HepG2 (cell line): Measurements from ENCODE around the gene ANKRD13D. TPM values are rescaled to one million over a fixed set of nuclear protein-coding genes. Genes with fewer than 3 reads are reported as not detected.

Experiments
- ATAC-seq: fragments of 200-7000 bp; cut with Tn5 transposase; 3 replicates; pipeline ENCODE4 v1.9.1; 2020; ENCODE audit warnings: mild to moderate bottlenecking, moderate library complexity
- BruUV-seq: library from RNA; stranded (reverse); fragments of 400-500 nt; replicated peaks from 2 replicates; lab custom pipeline; 2021; lab: Mats Ljungman, UMichigan
- CTCF ChIA-PET: fragments of 300-600 bp; formaldehyde crosslinking; extraction: SDS; loops from one replicate; lab custom pipeline; 2021; ENCODE audit warnings: low total read pairs, inconsistent platforms, low intra/inter-chr PET ratio; lab: Yijun Ruan, JAX
- POLR2A ChIA-PET: fragments of 350-600 bp; sonication (Branson Sonifier 250); formaldehyde crosslinking; loops from one replicate; lab custom pipeline; 2020; ENCODE audit warnings: antibody characterized with exemption, inconsistent platforms; lab: Yijun Ruan, JAX
- DNase-seq: peaks from one replicate; pipeline ENCODE4 v3.0.0-alpha.2; 2015; ENCODE audit warnings: low spot score
- FAIRE-seq: peaks from 3 replicates; lab custom pipeline; 2011; peaks lifted over from hg19 to GRCh38; lab: Jason Lieb, UNC
- H2AFZ ChIP-seq: one replicate; pipeline ENCODE4 v1.6.1; 2011; ENCODE audit warnings: low read length, inconsistent platforms
- H3K27ac ChIP-seq: fragments of 300-600 bp; 3 replicates; pipeline ENCODE4 v1.8.0; 2011; ENCODE audit warnings: mixed run types, mild to moderate bottlenecking, mixed read lengths, low read length, inconsistent platforms; ENCODE audit not compliant: insufficient read depth; ENCODE audit errors: extremely low read length
- H3K27me3 ChIP-seq, 2 experiments: fragments of 200-600 bp in 1 of 2; 2 replicates in 1 of 2; 3 replicates in 1 of 2; pipeline versions ENCODE4 v1.6.0 to v1.8.0; 2011; ENCODE audit warnings: low read length in 2 of 2, mild to moderate bottlenecking in 2 of 2, moderate library complexity in 2 of 2, inconsistent platforms in 1 of 2; ENCODE audit not compliant: insufficient read depth in 2 of 2, control insufficient read depth in 1 of 2
- H3K36me3 ChIP-seq, 2 experiments: fragments of 200-600 bp in 1 of 2; replicated peaks in 1 of 2; 2 replicates in 1 of 2; 3 replicates in 1 of 2; pipeline versions ENCODE4 v1.5.1 to v1.8.0; 2011; ENCODE audit warnings: low read length in 2 of 2, inconsistent platforms in 1 of 2; ENCODE audit not compliant: insufficient read depth in 2 of 2, control insufficient read depth in 1 of 2
- H3K4me1 ChIP-seq: 2 replicates; pipeline ENCODE4 v1.5.1; 2012; ENCODE audit warnings: low read length, inconsistent platforms; ENCODE audit not compliant: insufficient read depth
- H3K4me2 ChIP-seq: 2 replicates; pipeline ENCODE4 v1.6.0; 2011; ENCODE audit warnings: low read depth, low read length, inconsistent platforms
- H3K4me3 ChIP-seq, 3 experiments: fragments of 200-600 bp in 1 of 3; sonication (generic), shearing (Covaris generic) in 1 of 3; replicated peaks in 1 of 3; 2 replicates each; pipeline ENCODE4 v1.5.1; 2011 to 2016; ENCODE audit warnings: low read length in 3 of 3, inconsistent platforms in 2 of 3, low read depth in 2 of 3, mild to moderate bottlenecking in 2 of 3, control low read depth in 1 of 3, mixed read lengths in 1 of 3; ENCODE audit not compliant: insufficient read depth in 1 of 3
- H3K79me2 ChIP-seq: one replicate; pipeline ENCODE4 v1.6.1; 2011; ENCODE audit warnings: low read length, inconsistent platforms; ENCODE audit not compliant: insufficient read depth
- H3K9ac ChIP-seq: 2 replicates; pipeline ENCODE4 v1.6.0; 2011; ENCODE audit warnings: mild to moderate bottlenecking, low read depth, low read length, inconsistent platforms; ENCODE audit not compliant: insufficient read depth
- H3K9me3 ChIP-seq: 2 replicates; pipeline ENCODE4 v1.5.1; 2012; ENCODE audit warnings: mild to moderate bottlenecking, low read length
- H4K20me1 ChIP-seq: 2 replicates; pipeline ENCODE4 v1.6.0; 2011; ENCODE audit warnings: inconsistent platforms, mild to moderate bottlenecking, low read length, moderate library complexity; ENCODE audit not compliant: insufficient read depth
- FOXJ3 ChIP-seq: sonication (generic); formaldehyde crosslinking; IDR thresholded peaks from 2 replicates; pipeline ENCODE4 v1.4.0; 2020; ENCODE audit warnings: missing genetic modification reagents, mild to moderate bottlenecking, borderline replicate concordance
- GPN1 ChIP-seq: sonication (generic); formaldehyde crosslinking; IDR thresholded peaks from 2 replicates; pipeline ENCODE4 v1.5.1; 2020; ENCODE audit warnings: missing genetic modification reagents, borderline replicate concordance
- HDAC2 ChIP-seq: sonication (generic); formaldehyde crosslinking; IDR thresholded peaks from 2 replicates; pipeline ENCODE4 v1.4.0; 2020; ENCODE audit warnings: missing genetic modification reagents
- HHEX ChIP-seq: IDR thresholded peaks from 2 replicates; pipeline ENCODE4 v1.6.1; 2016; ENCODE audit warnings: control low read depth
- KDM5B ChIP-seq: sonication (generic); formaldehyde crosslinking; IDR thresholded peaks from 2 replicates; pipeline ENCODE4 v1.4.0; 2020; ENCODE audit warnings: missing genetic modification reagents, mild to moderate bottlenecking, borderline replicate concordance
- KLF11 ChIP-seq: IDR thresholded peaks from 2 replicates; pipeline ENCODE4 v1.6.1; 2016; ENCODE audit warnings: missing compliant biosample characterization
- NONO ChIP-seq, 2 experiments: fragments of 450-650 bp in 1 of 2; sonication (generic) in 1 of 2; formaldehyde crosslinking in 1 of 2; IDR thresholded peaks in 1 of 2; conservative IDR thresholded peaks in 1 of 2; 2 replicates each; pipeline versions ENCODE4 v1.6.1 to v1.8.0; 2017 to 2022; ENCODE audit warnings: mild to moderate bottlenecking in 1 of 2, missing genetic modification reagents in 1 of 2, moderate library complexity in 1 of 2
- NR2F6 ChIP-seq, 2 experiments: IDR thresholded peaks; 2 replicates each; pipeline ENCODE4 v1.6.1; 2016; ENCODE audit warnings: antibody characterized with exemption in 1 of 2, mild to moderate bottlenecking in 1 of 2
- RFX3 ChIP-seq: IDR thresholded peaks from 2 replicates; pipeline ENCODE4 v1.6.1; 2016; ENCODE audit warnings: missing biosample characterization, missing genetic modification reagents
- ZBTB4 ChIP-seq: sonication (generic); formaldehyde crosslinking; IDR thresholded peaks from 2 replicates; pipeline ENCODE4 v1.4.0; 2020; ENCODE audit warnings: missing genetic modification reagents, mild to moderate bottlenecking, borderline replicate concordance
- ZNF12 ChIP-seq: sonication (generic); formaldehyde crosslinking; IDR thresholded peaks from 2 replicates; pipeline ENCODE4 v1.5.0; 2020; ENCODE audit warnings: missing genetic modification reagents
- ZNF441 ChIP-seq: sonication (generic); formaldehyde crosslinking; IDR thresholded peaks from 2 replicates; pipeline ENCODE4 v1.7.0; 2021; ENCODE audit warnings: missing genetic modification reagents, borderline replicate concordance
- ZNF570 ChIP-seq: sonication (generic); formaldehyde crosslinking; IDR thresholded peaks from 2 replicates; pipeline ENCODE4 v1.4.0; 2020; ENCODE audit warnings: mild to moderate bottlenecking, missing genetic modification reagents, borderline replicate concordance
- ZSCAN21 ChIP-seq: sonication (generic); formaldehyde crosslinking; IDR thresholded peaks from 2 replicates; pipeline ENCODE4 v1.8.0; 2022; ENCODE audit warnings: mild to moderate bottlenecking, missing genetic modification reagents, moderate library complexity, borderline replicate concordance
- ZSCAN29 ChIP-seq: sonication (generic); formaldehyde crosslinking; conservative IDR thresholded peaks from 2 replicates; pipeline ENCODE4 v1.4.0; 2020; ENCODE audit warnings: mild to moderate bottlenecking, missing genetic modification reagents
- WGBS: methylation state at CpG from one replicate; pipeline ENCODE4 v1.1.6; 2017; ENCODE audit warnings: low lambda C conversion rate; 5-methylcytosine and 5-hydroxymethylcytosine counted together
- in situ Hi-C: cut with HindIII; loops from 2 replicates; pipeline ENCODE4 v1.10.0; 2017; ENCODE audit warnings: low pct_unique_long_range_greater_than_20kb; ENCODE audit not compliant: extremely low pct_ligation_motif_present
- intact Hi-C: fragments of 100-400 bp; cut with micrococcal nuclease; formaldehyde crosslinking; loops from one replicate; pipeline ENCODE4 v1.10.0; 2022; ENCODE audit not compliant: unreplicated experiment
- polyA plus RNA-seq, 8 experiments: library from polyadenylated mRNA; depleted of rRNA in 3 of 8; stranded (reverse) in 7 of 8; unstranded in 1 of 8; fragments of >200 nt; fragmentation: Illumina TruSeq in 4 of 8; extraction: Trizol in 4 of 8; gene quantifications; 2 replicates each; pipeline versions ENCODE4 v1.2.1 to v1.2.3, GENCODE V29; 2011 to 2016; ENCODE audit warnings: low read depth in 4 of 8, missing spikeins in 1 of 8, mixed read lengths in 1 of 8; ENCODE audit not compliant: insufficient read depth in 1 of 8
- total RNA-seq, 5 experiments: library from RNA; depleted of rRNA; stranded (reverse); fragments of >200 nt; fragmentation: Illumina TruSeq; extraction: Trizol; gene quantifications; 2 replicates each; pipeline ENCODE4 v1.2.3, GENCODE V29; 2016; ENCODE audit warnings: low read depth in 1 of 5

ANKRD13D gene
- total and polyA plus RNA-seq, 2 of the 13 experiments (the other 11 are each of a cell fraction or from before 2014, with no cell fraction given), result 18.6 to 27.3 TPM

GRCh38 chr11:67243051-67243450 is 46.1 kb upstream of the ANKRD13D start:
- intact Hi-C loops (loop anchor here (10.0 kb wide), 1 partner anchor 142 kb away; no protein-coding TSS in a partner anchor), in situ Hi-C loops (no loop called here)
- POLR2A ChIA-PET, result no interaction called here
- CTCF ChIA-PET, result no interaction called here
- peaks cover 11 to 39% of the 10 kb centered on the region in 2 experiments for H3K36me3 ChIP-seq
- BruUV-seq, result no TSS peak
- H3K79me2 ChIP-seq, result peaks cover 42% of the 10 kb centered on the region
- H3K4me1 ChIP-seq, result peaks cover 50% of the 10 kb centered on the region
- H3K27me3 ChIP-seq, result no peaks in the 10 kb centered on the region; a peak in 1 of 5 replicates
- ATAC-seq (no peak), FAIRE-seq (no peak), DNase-seq (no peak)
- H3K4me3 ChIP-seq, result no peak overlapping the region
- H3K9me3 ChIP-seq, result no peaks in the 10 kb centered on the region
- 93% methylated on average over 2 of the region's 2 CpGs for WGBS
- H3K4me2 ChIP-seq, result peak overlapping the region; percentile 93
- TF ChIP-seq ZSCAN21 (no peak), KDM5B (no peak), ZNF12 (CRISPR knock-in tag) (no peak), NONO (IDR thresholded peaks at IDR 0.05) (no peak), NONO (CRISPR knock-in tag; conservative IDR thresholded peaks at IDR 0.05) (no peak), KLF11 (no peak), ZNF441 (CRISPR knock-in tag) (no peak), GPN1 (no peak), ZSCAN29 (CRISPR knock-in tag) (no peak), ZBTB4 (no peak), RFX3 (CRISPR knock-in tag) (no peak), NR2F6 (IDR thresholded peaks at IDR 0.05) (no peak), NR2F6 (CRISPR knock-in tag; IDR thresholded peaks at IDR 0.05) (no peak), ZNF570 (no peak), HHEX (CRISPR knock-in tag) (no peak), FOXJ3 (no peak), HDAC2 (CRISPR knock-in tag) (no peak)
- 0 out of 2 replicates have a peak overlapping the region, but pooled peaks have one; percentile 9 for H3K9ac ChIP-seq
- H4K20me1 ChIP-seq, result peaks cover 11% of the 10 kb centered on the region
- peak overlapping the region; percentile 47 for H3K27ac ChIP-seq
- no peak overlapping the region for H2AFZ ChIP-seq
